ENCODE measurements around the gene RNF214.

- TF ChIP-seq CTCF (IDR thresholded peaks at IDR 0.05) (no peak), POLR2A (IDR thresholded peaks at IDR 0.05) (no peak)
Measured at GRCh38 chr11:117185736-117186430, 46.6 kb upstream of the RNF214 start.

Measured in stomach (tissue), 4 donors.